ENCODE measurements around the gene CPEB2. TPM values are rescaled to one million over a fixed set of nuclear protein-coding genes. Genes with fewer than 3 reads are reported as not detected.

Gene CPEB2
- total and polyA plus RNA-seq, 8 donors: 8.4 to 27.7 (median 12.2) TPM

DNA sequence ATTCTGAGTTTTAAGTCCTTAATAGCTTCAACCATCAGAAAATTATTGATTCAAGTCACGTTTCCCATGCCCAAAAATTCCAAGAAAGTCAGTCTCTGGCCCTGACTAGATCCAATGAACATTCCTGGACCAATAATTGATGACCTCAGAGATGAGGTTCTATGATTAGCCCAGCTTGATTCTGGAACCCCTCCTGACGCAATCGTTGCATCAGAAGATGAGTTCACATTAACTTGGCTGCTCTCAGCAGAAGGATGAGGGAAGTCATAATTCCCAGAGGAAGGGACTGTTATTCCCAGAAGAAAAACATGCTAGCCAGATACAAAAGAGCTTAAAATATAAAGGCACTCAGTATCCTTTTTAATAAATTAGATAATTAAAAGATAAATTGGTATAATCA lies 34.3 kb upstream of the CPEB2 start:
- no peaks in the 10 kb centered on the region for H3K36me3 ChIP-seq
- DNase-seq: no peak

DNA sequence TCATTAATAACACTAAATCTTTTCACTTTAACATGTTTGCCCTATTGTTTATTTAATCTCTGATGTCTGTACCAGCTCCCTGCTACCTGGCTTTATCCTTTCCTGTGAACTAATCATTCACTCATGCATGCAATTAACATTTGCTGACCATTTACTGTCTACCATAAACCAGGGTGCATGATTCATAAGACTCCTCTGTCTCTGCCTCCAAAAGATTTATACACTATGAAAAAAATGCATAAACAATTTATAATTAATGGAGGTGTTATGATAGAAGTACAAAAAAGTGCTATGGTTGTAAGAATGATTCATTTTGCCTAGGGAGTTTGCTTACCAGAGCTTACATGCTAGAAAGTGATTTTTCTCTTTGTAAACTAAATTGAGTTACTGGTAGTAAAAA lies 24.5 kb upstream of the CPEB2 start:
- ATAC-seq (no peak), DNase-seq (no peak)
- no peaks in the 10 kb centered on the region for H3K27me3 ChIP-seq
- TF ChIP-seq, protein P1, sequence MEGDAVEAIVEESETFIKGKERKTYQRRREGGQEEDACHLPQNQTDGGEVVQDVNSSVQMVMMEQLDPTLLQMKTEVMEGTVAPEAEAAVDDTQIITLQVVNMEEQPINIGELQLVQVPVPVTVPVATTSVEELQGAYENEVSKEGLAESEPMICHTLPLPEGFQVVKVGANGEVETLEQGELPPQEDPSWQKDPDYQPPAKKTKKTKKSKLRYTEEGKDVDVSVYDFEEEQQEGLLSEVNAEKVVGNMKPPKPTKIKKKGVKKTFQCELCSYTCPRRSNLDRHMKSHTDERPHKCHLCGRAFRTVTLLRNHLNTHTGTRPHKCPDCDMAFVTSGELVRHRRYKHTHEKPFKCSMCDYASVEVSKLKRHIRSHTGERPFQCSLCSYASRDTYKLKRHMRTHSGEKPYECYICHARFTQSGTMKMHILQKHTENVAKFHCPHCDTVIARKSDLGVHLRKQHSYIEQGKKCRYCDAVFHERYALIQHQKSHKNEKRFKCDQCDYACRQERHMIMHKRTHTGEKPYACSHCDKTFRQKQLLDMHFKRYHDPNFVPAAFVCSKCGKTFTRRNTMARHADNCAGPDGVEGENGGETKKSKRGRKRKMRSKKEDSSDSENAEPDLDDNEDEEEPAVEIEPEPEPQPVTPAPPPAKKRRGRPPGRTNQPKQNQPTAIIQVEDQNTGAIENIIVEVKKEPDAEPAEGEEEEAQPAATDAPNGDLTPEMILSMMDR (IDR thresholded peaks at IDR 0.05): no peak
- H3K4me1 ChIP-seq: no peaks in the 10 kb centered on the region
- H3K4me3 ChIP-seq: no peak overlapping the region
- no peaks in the 10 kb centered on the region for H3K36me3 ChIP-seq
- H3K27ac ChIP-seq: no peak overlapping the region
- intact Hi-C loops (cut with DNase I): no loop called here
- peaks cover 0 to 6% of the 10 kb centered on the region in 2 donors for H3K9me3 ChIP-seq

More for the DNA sequence above, 34.3 kb upstream of the CPEB2 start:
- Histone ChIP-seq H3K4me1 (no peaks in the 10 kb centered on the region), H3K27me3 (no peaks in the 10 kb centered on the region), H3K9me3 (no peaks in the 10 kb centered on the region), H3K27ac (no peak overlapping the region), H3K4me3 (no peak overlapping the region)
- TF ChIP-seq, protein P1 (IDR thresholded peaks at IDR 0.05): no peak
- ATAC-seq: no peak
- intact Hi-C loops (cut with DNase I): no loop called here

DNA sequence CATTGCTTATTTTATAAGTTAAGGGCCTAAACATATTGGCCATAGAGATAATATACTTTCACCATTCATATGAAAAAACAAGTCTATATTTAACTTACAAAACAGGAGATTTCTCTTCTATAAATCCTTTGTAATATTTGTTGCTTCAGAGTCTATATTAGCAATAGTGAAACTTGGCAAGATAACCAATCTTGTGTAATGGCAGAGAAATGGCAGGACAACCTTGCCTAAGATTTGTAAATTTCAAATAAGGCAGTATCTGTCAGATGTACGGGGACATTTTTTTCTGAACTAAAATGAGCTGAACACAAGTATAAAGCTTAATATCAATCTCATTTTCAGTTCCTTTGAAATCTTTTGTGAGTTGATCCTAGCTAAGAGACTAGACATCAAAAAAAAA lies 17.8 kb upstream of the CPEB2 start:
- no peak overlapping the region for H3K27ac ChIP-seq
- no peak for DNase-seq
- H3K9me3 ChIP-seq: no peaks in the 10 kb centered on the region
- ATAC-seq: no peak
- intact Hi-C loops (cut with DNase I): no loop called here
- H3K4me3 ChIP-seq: no peak overlapping the region
- no peaks in the 10 kb centered on the region for H3K27me3 ChIP-seq
- H3K4me1 ChIP-seq: no peaks in the 10 kb centered on the region
- TF ChIP-seq, protein P1 (IDR thresholded peaks at IDR 0.05): no peak
- no peaks in the 10 kb centered on the region for H3K36me3 ChIP-seq

DNA sequence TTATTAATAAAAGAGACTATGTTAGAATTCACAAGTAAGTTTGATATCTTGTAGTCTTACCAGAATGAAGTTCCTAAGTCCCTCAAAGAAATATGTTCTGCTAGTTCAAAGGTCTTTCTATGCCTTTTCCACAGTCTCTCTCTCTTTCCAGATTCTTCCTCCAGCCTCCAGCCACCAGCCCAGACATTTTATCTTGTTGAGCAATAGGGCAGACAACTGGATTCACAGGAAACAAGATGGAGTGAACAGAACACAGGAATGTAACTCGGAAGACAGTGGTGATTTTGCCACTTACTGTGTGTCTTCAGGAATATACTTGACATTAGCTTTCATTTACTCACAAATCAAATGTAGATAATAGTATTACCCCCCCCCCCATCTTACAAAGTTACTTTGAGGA lies 17.1 kb upstream of the CPEB2 start:
- no peak overlapping the region for H3K27ac ChIP-seq
- H3K27me3 ChIP-seq: no peaks in the 10 kb centered on the region
- no peak overlapping the region for H3K4me3 ChIP-seq
- DNase-seq (no peak), ATAC-seq (no peak)
- no peaks in the 10 kb centered on the region for H3K36me3 ChIP-seq
- TF ChIP-seq, protein P1 (IDR thresholded peaks at IDR 0.05): no peak
- no peaks in the 10 kb centered on the region for H3K4me1 ChIP-seq
- intact Hi-C loops (cut with DNase I): no loop called here
- H3K9me3 ChIP-seq: no peaks in the 10 kb centered on the region

DNA sequence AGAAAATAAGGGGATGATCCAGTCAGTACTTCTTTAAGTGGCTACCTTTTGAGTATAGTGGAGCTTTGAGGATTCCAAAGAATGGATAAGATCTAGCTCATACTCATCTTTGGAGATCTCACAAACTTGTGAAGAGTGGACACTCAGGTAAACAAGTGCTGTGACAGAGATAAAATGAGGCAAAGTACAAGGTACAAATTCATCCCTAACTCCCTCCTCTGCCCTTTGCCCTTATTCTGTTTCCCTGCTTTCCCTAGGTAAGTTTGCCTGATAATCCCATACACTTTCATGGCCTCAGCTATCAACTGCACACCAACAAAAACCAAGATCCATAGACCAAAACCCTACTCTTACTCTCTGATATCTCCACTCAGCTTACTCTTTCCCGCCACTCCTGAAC lies 16.4 kb upstream of the CPEB2 start:
- no peaks in the 10 kb centered on the region for H3K4me1 ChIP-seq
- no peaks in the 10 kb centered on the region for H3K36me3 ChIP-seq
- H3K27me3 ChIP-seq: no peaks in the 10 kb centered on the region
- no peak overlapping the region for H3K4me3 ChIP-seq
- H3K9me3 ChIP-seq: no peaks in the 10 kb centered on the region
- no peak for ATAC-seq
- no peak for DNase-seq
- H3K27ac ChIP-seq: no peak overlapping the region
- intact Hi-C loops (cut with DNase I): no loop called here
- TF ChIP-seq, protein P1 (IDR thresholded peaks at IDR 0.05): no peak
